Nephron progenitor cell (in vitro differentiated cells): ENCODE data around the gene DACT2.
"Not testable (repeated sequence)": the region's sequence is repeated elsewhere in the genome, so short reads cannot be mapped to it uniquely, and the experiment has no call there.

ENCODE experiments used
- DNase-seq: peaks from one replicate; pipeline ENCODE4 v3.0.0; 2021
- H3K27ac Mint-ChIP-seq: 2 replicates; pipeline ENCODE4 v1.8.0; 2021; ENCODE audit warnings: mild to moderate bottlenecking, moderate library complexity, mixed read lengths
- H3K27me3 Mint-ChIP-seq: 2 replicates; pipeline ENCODE4 v1.8.0; 2021; ENCODE audit warnings: mild to moderate bottlenecking, low read depth, mixed read lengths; ENCODE audit not compliant: poor library complexity
- H3K36me3 Mint-ChIP-seq: 2 replicates; pipeline ENCODE4 v1.8.0; 2021; ENCODE audit warnings: low read depth, mixed read lengths
- H3K4me1 Mint-ChIP-seq: 2 replicates; pipeline ENCODE4 v1.8.0; 2021; ENCODE audit warnings: mixed read lengths
- H3K4me3 Mint-ChIP-seq: 2 replicates; pipeline ENCODE4 v1.8.0; 2021; ENCODE audit warnings: mild to moderate bottlenecking, moderate library complexity, mixed read lengths
- H3K9me3 Mint-ChIP-seq: 2 replicates; pipeline ENCODE4 v1.8.0; 2021; ENCODE audit warnings: mild to moderate bottlenecking, moderate library complexity, mixed read lengths
- CTCF ChIP-seq: fragments of 200-600 bp; sonication (generic); IDR thresholded peaks from 2 replicates; pipeline ENCODE4 v1.5.0; 2021; ENCODE audit warnings: antibody characterized with exemption

Gene DACT2

GRCh38 chr6:168288781-168289570 lies 30.6 kb downstream of the DACT2 start:
- Mint-ChIP-seq H3K9me3 (peaks cover 9% of the 10 kb centered on the region), H3K27ac (no peak overlapping the region), H3K4me1 (no peaks in the 10 kb centered on the region), H3K4me3 (no peak overlapping the region), H3K27me3 (peaks cover 24% of the 10 kb centered on the region), H3K36me3 (peaks cover 5% of the 10 kb centered on the region)
- no peak for DNase-seq
- no peak for TF ChIP-seq CTCF

GRCh38 chr6:168287460-168287859 lies 32.1 kb downstream of the DACT2 start:
- not testable (repeated sequence) for H3K27ac Mint-ChIP-seq, H3K36me3 Mint-ChIP-seq, H3K4me1 Mint-ChIP-seq, H3K9me3 Mint-ChIP-seq, H3K4me3 Mint-ChIP-seq, DNase-seq
- peaks cover 19% of the 10 kb centered on the region for H3K27me3 Mint-ChIP-seq

- peaks cover 19% of the 10 kb centered on the region for H3K27me3 Mint-ChIP-seq
- not testable (repeated sequence) for H3K4me3 Mint-ChIP-seq, H3K9me3 Mint-ChIP-seq, H3K27ac Mint-ChIP-seq, DNase-seq, H3K36me3 Mint-ChIP-seq, H3K4me1 Mint-ChIP-seq
Observed at GRCh38 chr6:168286771-168287446, 32.7 kb downstream of the DACT2 start.

- Mint-ChIP-seq H3K9me3 (peaks cover 9% of the 10 kb centered on the region), H3K36me3 (peaks cover 5% of the 10 kb centered on the region), H3K4me1 (peaks cover 9% of the 10 kb centered on the region), H3K27me3 (peaks cover 19% of the 10 kb centered on the region), H3K27ac (no peak overlapping the region), H3K4me3 (no peak overlapping the region)
- DNase-seq = no peak
- no peak for TF ChIP-seq CTCF
Observed at GRCh38 chr6:168286116-168286515, 33.5 kb downstream of the DACT2 start.

- peaks cover 5% of the 10 kb centered on the region for H3K36me3 Mint-ChIP-seq
- peaks cover 16% of the 10 kb centered on the region for H3K4me1 Mint-ChIP-seq
- no peak for DNase-seq
- TF ChIP-seq CTCF = no peak
- H3K27ac Mint-ChIP-seq = no peak overlapping the region
- peaks cover 9% of the 10 kb centered on the region for H3K9me3 Mint-ChIP-seq
- H3K4me3 Mint-ChIP-seq = no peak overlapping the region
- H3K27me3 Mint-ChIP-seq = peaks cover 19% of the 10 kb centered on the region
Observed at GRCh38 chr6:168285456-168285855, 34.1 kb downstream of the DACT2 start.

GRCh38 chr6:168284187-168284586 lies 35.4 kb downstream of the DACT2 start:
- H3K4me3 Mint-ChIP-seq = no peak overlapping the region
- peaks cover 29% of the 10 kb centered on the region for H3K4me1 Mint-ChIP-seq
- H3K36me3 Mint-ChIP-seq = peaks cover 5% of the 10 kb centered on the region
- H3K27ac Mint-ChIP-seq = no peak overlapping the region
- H3K27me3 Mint-ChIP-seq = peaks cover 20% of the 10 kb centered on the region
- no peak for TF ChIP-seq CTCF
- no peak for DNase-seq
- H3K9me3 Mint-ChIP-seq = peaks cover 9% of the 10 kb centered on the region

- Mint-ChIP-seq H3K4me3 (no peak overlapping the region), H3K36me3 (peaks cover 5% of the 10 kb centered on the region), H3K27ac (no peak overlapping the region), H3K27me3 (peaks cover 22% of the 10 kb centered on the region), H3K9me3 (peaks cover 9% of the 10 kb centered on the region), H3K4me1 (peaks cover 33% of the 10 kb centered on the region)
- DNase-seq = no peak
- no peak for TF ChIP-seq CTCF
Observed at GRCh38 chr6:168283686-168284025, 35.9 kb downstream of the DACT2 start.
